Fibroblast of mammary gland (primary cell): Measurements from ENCODE around the gene RASSF5.

Source experiments
- DNase-seq: peaks from one replicate; pipeline ENCODE4 v3.0.0-alpha.2; 2010; ENCODE audit warnings: low read depth
- H3K4me3 ChIP-seq: 2 replicates; pipeline ENCODE4 v1.5.1; 2011; ENCODE audit warnings: low read depth, mild to moderate bottlenecking, low read length, moderate library complexity; ENCODE audit not compliant: control insufficient read depth
- TF ChIP-seq, protein P1 (sequence below): conservative IDR thresholded peaks from 2 replicates; pipeline ENCODE4 v1.5.1; 2011; ENCODE audit warnings: low read depth, low read length, inconsistent platforms; ENCODE audit not compliant: control insufficient read depth, insufficient read depth

The RASSF5 gene

DNA sequence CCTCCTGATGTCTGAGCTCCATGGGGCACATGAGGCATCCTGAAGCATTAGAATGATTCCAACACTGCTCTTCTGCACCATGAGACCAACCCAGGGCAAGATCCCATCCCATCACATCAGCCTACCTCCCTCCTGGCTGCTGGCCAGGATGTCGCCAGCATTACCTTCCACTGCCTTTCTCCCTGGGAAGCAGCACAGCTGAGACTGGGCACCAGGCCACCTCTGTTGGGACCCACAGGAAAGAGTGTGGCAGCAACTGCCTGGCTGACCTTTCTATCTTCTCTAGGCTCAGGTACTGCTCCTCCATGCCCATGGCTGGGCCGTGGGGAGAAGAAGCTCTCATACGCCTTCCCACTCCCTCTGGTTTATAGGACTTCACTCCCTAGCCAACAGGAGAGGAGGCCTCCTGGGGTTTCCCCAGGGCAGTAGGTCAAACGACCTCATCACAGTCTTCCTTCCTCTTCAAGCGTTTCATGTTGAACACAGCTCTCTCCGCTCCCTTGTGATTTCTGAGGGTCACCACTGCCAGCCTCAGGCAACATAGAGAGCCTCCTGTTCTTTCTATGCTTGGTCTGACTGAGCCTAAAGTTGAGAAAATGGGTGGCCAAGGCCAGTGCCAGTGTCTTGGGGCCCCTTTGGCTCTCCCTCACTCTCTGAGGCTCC, 11.1 kb upstream of the RASSF5 start:
- TF ChIP-seq, protein P1, sequence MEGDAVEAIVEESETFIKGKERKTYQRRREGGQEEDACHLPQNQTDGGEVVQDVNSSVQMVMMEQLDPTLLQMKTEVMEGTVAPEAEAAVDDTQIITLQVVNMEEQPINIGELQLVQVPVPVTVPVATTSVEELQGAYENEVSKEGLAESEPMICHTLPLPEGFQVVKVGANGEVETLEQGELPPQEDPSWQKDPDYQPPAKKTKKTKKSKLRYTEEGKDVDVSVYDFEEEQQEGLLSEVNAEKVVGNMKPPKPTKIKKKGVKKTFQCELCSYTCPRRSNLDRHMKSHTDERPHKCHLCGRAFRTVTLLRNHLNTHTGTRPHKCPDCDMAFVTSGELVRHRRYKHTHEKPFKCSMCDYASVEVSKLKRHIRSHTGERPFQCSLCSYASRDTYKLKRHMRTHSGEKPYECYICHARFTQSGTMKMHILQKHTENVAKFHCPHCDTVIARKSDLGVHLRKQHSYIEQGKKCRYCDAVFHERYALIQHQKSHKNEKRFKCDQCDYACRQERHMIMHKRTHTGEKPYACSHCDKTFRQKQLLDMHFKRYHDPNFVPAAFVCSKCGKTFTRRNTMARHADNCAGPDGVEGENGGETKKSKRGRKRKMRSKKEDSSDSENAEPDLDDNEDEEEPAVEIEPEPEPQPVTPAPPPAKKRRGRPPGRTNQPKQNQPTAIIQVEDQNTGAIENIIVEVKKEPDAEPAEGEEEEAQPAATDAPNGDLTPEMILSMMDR, result no peak
- DNase-seq, result no peak
- H3K4me3 ChIP-seq, result no peak overlapping the region

- TF ChIP-seq, protein P1, result no peak
Observed at GRCh38 chr1:206497363-206497762, 10.0 kb upstream of the RASSF5 start.

GRCh38 chr1:206497774-206498173, 9.6 kb upstream of the RASSF5 start:
- H3K4me3 ChIP-seq, result no peak overlapping the region
- DNase-seq, result no peak
- TF ChIP-seq, protein P1, result no peak

More at GRCh38 chr1:206497363-206497762, 10.0 kb upstream of the RASSF5 start:
- no peak overlapping the region for H3K4me3 ChIP-seq
- DNase-seq, result no peak

- TF ChIP-seq, protein P1, result no peak
- H3K4me3 ChIP-seq, result no peak overlapping the region
- no peak for DNase-seq
Observed at GRCh38 chr1:206498685-206499084, 8.6 kb upstream of the RASSF5 start.

GRCh38 chr1:206500046-206500445, 7.3 kb upstream of the RASSF5 start:
- TF ChIP-seq, protein P1, result no peak
- H3K4me3 ChIP-seq, result no peak overlapping the region
- DNase-seq, result no peak

DNA sequence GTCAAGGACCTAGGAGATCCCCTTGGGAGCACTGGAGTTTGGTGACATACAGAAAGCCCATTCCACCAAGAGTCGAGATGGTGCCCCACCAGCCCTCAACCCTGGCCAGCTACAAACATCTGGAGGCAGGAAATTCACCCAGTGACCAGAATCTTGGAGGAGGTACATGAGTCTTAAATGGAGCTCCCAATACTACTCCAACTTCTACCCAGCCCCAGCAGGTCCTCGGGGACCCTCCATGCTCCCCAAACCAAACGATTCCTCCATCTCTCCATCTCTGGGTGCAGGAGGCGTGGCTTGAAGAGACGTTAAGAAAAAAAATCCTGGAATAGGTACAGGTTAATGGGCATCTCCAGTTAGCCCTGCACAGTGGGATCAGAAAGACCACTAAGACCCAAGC, 5.5 kb upstream of the RASSF5 start:
- TF ChIP-seq, protein P1, result no peak
- no peak overlapping the region for H3K4me3 ChIP-seq

More for the DNA sequence above, 5.5 kb upstream of the RASSF5 start:
- no peak for DNase-seq
